HS-27A (cell line): ENCODE results near the gene CUL7.

Source experiments
- DNase-seq: peaks from one replicate; pipeline ENCODE4 v3.0.0-alpha.2; 2012; ENCODE audit warnings: low read depth, missing footprints

Gene CUL7

GRCh38 chr6:43077333-43077809 is 23.7 kb upstream of the CUL7 start:
- DNase-seq: no peak

GRCh38 chr6:43076464-43077332 is 23.0 kb upstream of the CUL7 start:
- DNase-seq: no peak

DNA sequence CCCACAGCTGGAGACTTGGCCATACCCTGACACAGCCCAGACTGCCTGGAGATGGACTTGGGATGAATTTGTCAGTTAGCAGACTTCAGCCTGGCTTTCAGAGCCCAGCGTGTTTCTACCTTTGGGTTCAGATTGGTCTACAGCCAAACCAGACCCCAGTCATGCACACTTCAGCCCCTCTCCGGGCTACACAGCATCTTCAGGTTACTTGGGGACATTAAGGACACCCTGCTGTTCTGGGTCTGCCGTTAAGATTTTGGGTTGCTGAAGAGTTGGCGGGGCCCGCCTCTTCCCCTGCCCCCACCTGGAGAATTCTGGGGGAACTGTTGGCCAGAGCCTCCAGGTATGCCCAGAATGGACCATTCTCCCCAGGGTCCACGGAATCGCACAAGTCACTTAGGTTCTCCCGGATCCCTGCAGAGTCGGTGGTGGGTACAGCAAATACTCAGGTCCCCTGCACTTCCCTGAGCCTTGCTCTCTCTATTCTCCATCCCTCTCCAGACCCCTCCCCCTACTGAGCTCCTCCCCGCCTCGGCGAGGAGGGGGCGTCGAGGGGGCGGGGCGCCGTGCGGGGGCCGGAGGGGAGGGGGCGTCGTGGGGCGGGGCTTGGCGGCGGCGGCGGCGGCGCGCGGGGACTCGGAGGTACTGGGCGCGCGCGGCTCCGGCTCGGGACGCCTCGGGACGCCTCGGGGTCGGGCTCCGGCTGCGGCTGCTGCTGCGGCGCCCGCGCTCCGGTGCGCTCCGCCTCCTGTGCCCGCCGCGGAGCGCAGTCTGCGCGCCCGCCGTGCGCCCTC is 22.2 kb upstream of the CUL7 start, which contains the start of gene PTK7:
Gene PTK7, plus strand, starts transcription at position 645 of the 794 bp plus-strand sequence. CDS start 175 bp downstream, outside the sequence.
- no peak for DNase-seq

DNA sequence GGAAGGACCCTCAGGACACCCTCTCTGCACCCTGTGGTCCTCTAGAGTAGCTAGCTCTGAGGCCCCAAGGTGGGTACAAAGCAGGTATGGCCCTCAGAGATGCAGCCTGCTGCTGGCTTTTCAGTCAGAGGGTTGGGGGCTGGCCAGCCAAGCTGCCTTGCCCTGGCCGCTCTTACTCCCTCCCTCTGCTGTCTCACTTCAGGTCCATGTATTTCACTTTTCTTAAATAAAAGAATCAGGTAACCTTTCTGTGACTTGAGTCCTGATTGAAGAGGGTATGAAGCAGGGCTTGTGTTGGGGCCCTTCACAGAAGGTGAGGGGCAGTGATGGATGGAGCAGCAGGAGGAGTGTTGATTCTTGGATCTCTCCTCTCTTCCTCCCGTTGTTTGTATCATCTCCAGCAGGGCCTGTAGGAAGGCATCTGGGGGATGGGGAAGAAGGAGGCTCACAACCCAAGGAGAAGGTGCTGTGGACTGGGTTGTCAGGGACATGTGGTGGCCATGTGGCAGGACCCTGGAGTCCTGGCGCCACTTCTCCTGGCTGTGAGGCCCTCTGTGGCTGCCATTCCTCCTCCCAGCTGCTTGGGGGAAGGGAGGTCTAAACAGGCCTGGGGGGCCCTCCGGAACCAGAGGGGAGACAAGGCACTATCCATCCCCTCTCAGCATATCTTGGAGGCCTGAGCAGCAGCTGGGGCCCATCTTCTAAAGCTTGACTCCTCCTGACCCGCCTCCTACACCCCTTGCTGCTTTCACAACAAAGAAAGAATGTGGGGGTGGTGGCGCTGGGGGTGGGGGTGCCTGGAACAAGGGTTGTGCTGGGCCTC is 21.4 kb upstream of the CUL7 start:
- no peak for DNase-seq

DNA sequence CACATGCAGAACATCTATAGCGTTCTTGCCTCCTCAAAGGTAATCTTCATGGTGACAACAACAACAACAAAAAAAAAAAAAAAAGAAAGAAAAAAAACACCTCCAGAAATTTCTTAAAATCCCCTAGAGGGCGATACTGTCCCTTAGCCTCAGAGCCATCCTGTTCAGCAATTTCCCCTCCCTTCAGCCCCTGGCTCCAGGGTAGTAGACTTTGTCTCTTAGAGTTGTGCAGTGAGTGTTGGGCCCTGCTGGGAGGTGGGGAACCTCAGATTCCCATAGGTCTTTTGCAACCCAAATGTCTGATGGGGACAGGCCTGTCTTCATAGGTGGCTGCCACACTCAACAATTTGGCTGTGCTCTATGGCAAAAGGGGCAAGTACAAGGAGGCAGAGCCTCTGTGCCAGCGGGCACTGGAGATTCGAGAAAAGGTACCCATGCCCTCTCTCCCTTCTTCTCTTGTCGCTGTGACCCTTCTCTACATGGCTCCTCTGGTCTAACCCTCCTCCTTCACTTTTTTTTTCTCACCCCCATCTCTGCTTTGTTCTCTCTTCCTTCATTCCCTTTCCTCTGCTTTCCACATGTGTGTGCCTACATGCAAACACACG is 16.5 kb upstream of the CUL7 start:
- DNase-seq: no peak

DNA sequence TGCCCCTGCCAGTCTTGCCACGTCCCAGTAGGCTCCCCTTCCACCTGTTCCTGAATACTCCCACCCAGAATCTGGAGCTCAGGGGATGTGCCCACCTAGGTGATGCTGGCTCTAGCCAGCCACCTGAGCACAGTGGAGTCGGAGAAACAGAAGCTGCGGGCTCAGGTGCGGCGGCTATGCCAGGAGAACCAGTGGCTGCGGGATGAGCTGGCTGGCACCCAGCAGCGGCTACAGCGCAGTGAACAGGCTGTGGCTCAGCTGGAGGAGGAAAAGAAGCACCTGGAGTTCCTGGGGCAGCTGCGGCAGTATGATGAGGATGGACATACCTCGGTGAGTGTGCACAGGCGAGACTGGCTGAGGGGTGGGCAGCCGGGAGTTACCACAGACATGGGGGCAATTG is 9.2 kb upstream of the CUL7 start:
- no peak for DNase-seq

DNA sequence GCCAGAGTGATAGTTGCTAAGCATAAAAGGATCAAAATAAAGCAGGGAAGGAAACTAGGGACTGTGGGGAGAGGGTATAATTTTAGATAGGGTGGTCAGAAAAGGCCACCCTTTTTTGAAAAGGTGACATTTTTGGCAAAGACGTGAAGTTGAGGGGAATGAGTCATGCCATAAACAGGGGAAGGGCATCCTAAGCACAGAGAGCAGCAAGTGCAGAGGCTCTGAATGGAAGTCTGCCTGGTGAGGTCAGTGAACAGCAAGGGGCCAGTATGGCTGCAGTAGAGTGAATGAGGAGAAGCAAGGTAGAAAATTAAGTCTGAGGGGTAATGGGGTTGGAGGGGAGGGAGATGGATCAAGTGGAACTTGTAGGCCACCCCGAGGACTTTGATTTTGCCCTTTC is 8.2 kb upstream of the CUL7 start:
- no peak for DNase-seq

- DNase-seq: no peak
These were observed 7.3 kb upstream of the CUL7 start for GRCh38 chr6:43060755-43061633.

DNA sequence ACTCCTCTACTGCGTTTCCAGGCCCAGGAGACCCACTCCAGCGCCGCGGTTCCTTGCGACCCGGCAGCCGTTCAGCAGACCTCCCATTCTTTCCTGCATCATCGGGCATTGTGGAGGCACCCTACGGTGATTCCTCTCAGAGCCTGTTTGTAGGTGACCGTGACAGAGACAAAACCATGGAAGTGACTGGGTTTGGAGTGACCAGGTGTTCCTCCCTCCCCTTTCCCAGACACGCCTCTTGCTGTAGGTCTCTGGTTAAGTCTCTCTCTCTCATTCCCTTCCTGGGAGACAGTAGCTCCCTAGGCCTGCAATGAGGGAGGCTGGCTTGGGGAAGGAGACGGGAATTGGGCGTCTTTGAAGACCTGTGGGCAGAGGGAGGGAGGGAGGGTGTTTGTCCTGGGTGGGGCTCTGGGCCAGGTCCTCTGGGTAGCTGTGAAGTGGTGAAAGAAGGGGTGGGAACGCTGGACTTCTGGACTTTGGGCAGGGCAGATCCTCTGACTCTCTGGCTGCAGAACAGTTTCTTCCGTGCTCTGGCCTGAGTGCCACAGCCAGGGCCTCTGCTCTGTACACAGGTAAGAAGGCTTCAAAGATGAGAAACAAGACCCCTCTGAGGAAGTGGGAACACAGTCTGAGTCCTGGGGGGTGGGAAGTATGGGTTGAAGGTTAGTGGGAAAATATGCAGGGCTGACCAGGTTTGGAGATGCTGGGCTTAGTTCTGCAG is 6.5 kb upstream of the CUL7 start:
- no peak for DNase-seq

- peak; percentile 97 for DNase-seq
These were observed 5.8 kb upstream of the CUL7 start, which contains the start of the genes KLC4 and MRPL2 for GRCh38 chr6:43059168-43060033. KLC4 (plus strand) TSS chr6:43059631; CDS start chr6:43061336, 1,705 bp downstream. MRPL2 (minus strand) TSS chr6:43059434; CDS start chr6:43059381, 53 bp downstream.

GRCh38 chr6:43058531-43058930 is 4.9 kb upstream of the CUL7 start:
- DNase-seq: no peak

- DNase-seq: no peak
These were observed 2.3 kb upstream of the CUL7 start for GRCh38 chr6:43055966-43056365.

- DNase-seq: no peak
These were observed 724 bp upstream of the CUL7 start for GRCh38 chr6:43054206-43054943.

- DNase-seq: no peak
These were observed 658 bp downstream of the CUL7 start for GRCh38 chr6:43052842-43053544.

- DNase-seq: no peak
These were observed 1.3 kb downstream of the CUL7 start for GRCh38 chr6:43052225-43052841.

DNA sequence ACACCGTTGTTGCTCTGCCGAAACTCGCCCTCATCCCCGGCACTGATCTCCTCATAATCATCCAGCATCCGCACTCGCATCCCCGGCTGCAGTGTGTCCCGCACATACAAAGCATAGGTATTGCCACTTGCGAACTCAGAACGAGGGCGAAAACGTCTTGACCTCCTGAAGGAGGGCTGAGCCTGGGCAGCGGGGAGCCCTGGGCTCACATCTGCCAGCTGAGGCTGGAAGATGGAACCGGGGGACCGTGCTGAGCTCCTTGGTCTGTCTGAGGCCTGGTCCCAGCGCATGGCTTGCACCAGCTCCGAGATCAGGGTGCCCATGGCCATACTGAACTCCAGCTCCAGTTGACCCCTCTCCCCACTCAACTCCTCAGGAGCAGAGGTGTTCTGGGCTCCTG is 2.7 kb downstream of the CUL7 start:
- DNase-seq: no peak

GRCh38 chr6:43047998-43048397 is 5.7 kb downstream of the CUL7 start:
- no peak for DNase-seq
